BLaER1 (cell line): ENCODE data around the gene SLC6A4.

Source experiments
- H3K27ac ChIP-seq: shearing (Covaris generic); formaldehyde crosslinking; 2 replicates; pipeline ENCODE4 v1.8.1; 2022
- H3K27me3 ChIP-seq: shearing (Covaris generic); formaldehyde crosslinking; 2 replicates; pipeline ENCODE4 v1.8.1; 2022
- H3K36me3 ChIP-seq: shearing (Covaris generic); formaldehyde crosslinking; 2 replicates; pipeline ENCODE4 v1.8.1; 2022
- H3K4me1 ChIP-seq: shearing (Covaris generic); formaldehyde crosslinking; 2 replicates; pipeline ENCODE4 v1.8.1; 2022
- H3K4me2 ChIP-seq: shearing (Covaris generic); formaldehyde crosslinking; 2 replicates; pipeline ENCODE4 v1.8.1; 2022
- H3K4me3 ChIP-seq: shearing (Covaris generic); formaldehyde crosslinking; 2 replicates; pipeline ENCODE4 v1.8.1; 2022
- H3K9ac ChIP-seq: shearing (Covaris generic); formaldehyde crosslinking; 2 replicates; pipeline ENCODE4 v1.8.1; 2022
- H3K9me3 ChIP-seq: shearing (Covaris generic); formaldehyde crosslinking; 2 replicates; pipeline ENCODE4 v1.8.1; 2022
- H4K20me1 ChIP-seq: shearing (Covaris generic); formaldehyde crosslinking; 2 replicates; pipeline ENCODE4 v1.8.1; 2022
- Cebpa-rat ChIP-seq: shearing (Covaris generic); IDR thresholded peaks from 2 replicates; pipeline ENCODE4 v1.8.1; 2022

The SLC6A4 gene

DNA sequence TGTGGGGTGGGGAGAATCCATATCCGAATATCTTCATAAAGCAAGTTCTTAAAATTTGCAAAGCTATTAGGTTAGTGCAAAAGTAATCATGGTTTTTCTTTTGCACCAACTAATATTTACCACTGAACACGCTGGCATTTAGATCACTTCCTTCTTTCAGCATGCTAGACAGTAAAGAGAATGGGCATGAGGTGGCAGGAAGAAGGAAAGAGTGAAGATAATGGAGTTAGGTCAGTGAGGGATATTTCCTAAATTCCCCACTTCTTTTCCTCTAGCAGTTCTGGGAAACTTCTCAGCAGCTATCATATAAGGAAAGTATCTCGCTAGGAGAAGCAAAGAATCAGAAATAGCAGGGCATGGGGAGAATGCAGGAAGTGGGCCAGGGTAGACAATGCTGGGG, 39.0 kb downstream of the SLC6A4 start:
- no peak overlapping the region for H3K9ac ChIP-seq
- no peak for TF ChIP-seq Cebpa-rat
- H3K27me3 ChIP-seq: no peaks in the 10 kb centered on the region
- no peak overlapping the region for H3K4me3 ChIP-seq
- H3K27ac ChIP-seq: no peak overlapping the region
- no peaks in the 10 kb centered on the region for H3K36me3 ChIP-seq
- H3K4me1 ChIP-seq: no peaks in the 10 kb centered on the region
- no peaks in the 10 kb centered on the region for H3K9me3 ChIP-seq
- no peaks in the 10 kb centered on the region for H4K20me1 ChIP-seq
- no peak overlapping the region for H3K4me2 ChIP-seq

DNA sequence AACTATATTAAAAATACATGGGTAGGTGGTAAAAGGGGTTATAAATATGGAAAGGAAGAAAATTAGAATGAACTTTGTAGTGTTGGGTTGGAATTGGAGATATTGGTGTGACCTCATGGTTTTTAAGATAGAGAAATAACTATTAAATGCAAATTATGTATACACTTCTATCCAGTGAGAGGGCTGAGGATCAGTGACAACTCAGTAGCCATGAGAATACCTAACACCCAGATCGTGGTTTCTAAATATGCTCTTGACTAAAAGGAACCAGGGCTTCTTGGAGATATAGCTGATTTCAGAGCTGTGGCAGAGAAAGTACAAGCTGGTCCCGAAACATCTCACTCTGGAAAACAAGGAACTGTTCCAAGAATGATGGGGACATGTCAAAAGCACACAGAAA, 44.4 kb downstream of the SLC6A4 start:
- Histone ChIP-seq H3K9ac (no peak overlapping the region), H3K4me2 (no peak overlapping the region), H3K36me3 (peaks cover 16% of the 10 kb centered on the region), H3K4me3 (no peak overlapping the region), H4K20me1 (no peaks in the 10 kb centered on the region), H3K4me1 (no peaks in the 10 kb centered on the region), H3K27me3 (no peaks in the 10 kb centered on the region), H3K9me3 (no peaks in the 10 kb centered on the region), H3K27ac (no peak overlapping the region)
- TF ChIP-seq Cebpa-rat: no peak

- Histone ChIP-seq H3K4me3 (no peak overlapping the region), H3K36me3 (peaks cover 43% of the 10 kb centered on the region), H3K4me2 (no peak overlapping the region), H3K9ac (no peak overlapping the region), H4K20me1 (no peaks in the 10 kb centered on the region), H3K27ac (no peak overlapping the region), H3K4me1 (no peaks in the 10 kb centered on the region), H3K9me3 (no peaks in the 10 kb centered on the region), H3K27me3 (no peaks in the 10 kb centered on the region)
- no peak for TF ChIP-seq Cebpa-rat
Observed at GRCh38 chr17:30188211-30188939, 47.1 kb downstream of the SLC6A4 start.

GRCh38 chr17:30187573-30187972, 47.9 kb downstream of the SLC6A4 start:
- H3K27ac ChIP-seq: no peak overlapping the region
- no peaks in the 10 kb centered on the region for H3K4me1 ChIP-seq
- no peaks in the 10 kb centered on the region for H4K20me1 ChIP-seq
- H3K4me3 ChIP-seq: no peak overlapping the region
- H3K9me3 ChIP-seq: no peaks in the 10 kb centered on the region
- TF ChIP-seq Cebpa-rat: no peak
- no peak overlapping the region for H3K4me2 ChIP-seq
- H3K36me3 ChIP-seq: peaks cover 51% of the 10 kb centered on the region
- H3K27me3 ChIP-seq: no peaks in the 10 kb centered on the region
- no peak overlapping the region for H3K9ac ChIP-seq

DNA sequence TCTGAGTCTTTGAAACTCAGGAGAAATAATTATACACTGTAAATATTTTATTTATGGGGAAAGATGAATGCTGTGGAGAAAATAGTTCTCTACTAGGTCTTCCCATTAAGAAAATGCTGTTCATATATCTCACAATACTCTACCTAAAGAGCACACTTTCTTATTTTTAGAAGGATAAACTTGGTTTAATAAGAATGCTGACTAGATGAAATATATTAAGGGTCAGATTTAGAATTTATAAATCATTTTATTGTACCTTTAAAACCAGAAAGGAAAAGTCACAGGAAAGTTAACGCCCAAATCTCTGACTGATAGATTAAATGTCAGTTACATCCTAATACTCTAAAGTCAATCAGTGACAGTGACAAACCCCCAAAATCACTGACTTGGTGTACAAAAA, 48.7 kb downstream of the SLC6A4 start:
- Histone ChIP-seq H3K4me1 (no peaks in the 10 kb centered on the region), H3K9ac (no peak overlapping the region), H3K4me3 (no peak overlapping the region), H3K36me3 (peaks cover 59% of the 10 kb centered on the region), H3K27ac (no peak overlapping the region), H3K9me3 (no peaks in the 10 kb centered on the region), H3K27me3 (no peaks in the 10 kb centered on the region), H4K20me1 (no peaks in the 10 kb centered on the region), H3K4me2 (no peak overlapping the region)
- TF ChIP-seq Cebpa-rat: no peak

DNA sequence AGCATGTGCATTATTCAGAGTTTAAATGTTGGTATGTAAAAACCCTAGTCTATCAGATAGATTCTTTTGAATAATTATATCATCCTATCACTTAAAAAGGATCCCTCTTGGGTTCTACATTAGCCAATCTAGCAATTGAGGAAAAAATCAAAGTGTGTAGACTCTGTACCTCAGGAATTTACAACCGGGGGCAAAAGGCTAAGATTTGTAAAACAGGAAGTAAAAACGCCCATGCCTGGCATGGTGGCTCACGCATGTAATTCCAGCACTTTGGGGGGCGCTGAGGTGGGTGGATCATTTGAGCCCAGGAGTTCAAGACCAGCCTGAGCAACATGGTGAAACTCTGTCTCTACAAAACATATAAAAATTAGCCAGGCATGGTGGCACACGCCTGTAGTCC, 58.6 kb downstream of the SLC6A4 start:
- no peak overlapping the region for H3K9ac ChIP-seq
- H3K4me3 ChIP-seq: no peak overlapping the region
- H3K36me3 ChIP-seq: peaks cover 76% of the 10 kb centered on the region
- no peaks in the 10 kb centered on the region for H4K20me1 ChIP-seq
- H3K27me3 ChIP-seq: no peaks in the 10 kb centered on the region
- H3K4me1 ChIP-seq: no peaks in the 10 kb centered on the region
- H3K9me3 ChIP-seq: no peaks in the 10 kb centered on the region
- no peak for TF ChIP-seq Cebpa-rat
- no peak overlapping the region for H3K27ac ChIP-seq
- H3K4me2 ChIP-seq: no peak overlapping the region

GRCh38 chr17:30174556-30174955, 60.9 kb downstream of the SLC6A4 start:
- Histone ChIP-seq H3K36me3 (peaks cover 58% of the 10 kb centered on the region), H3K27ac (no peak overlapping the region)

DNA sequence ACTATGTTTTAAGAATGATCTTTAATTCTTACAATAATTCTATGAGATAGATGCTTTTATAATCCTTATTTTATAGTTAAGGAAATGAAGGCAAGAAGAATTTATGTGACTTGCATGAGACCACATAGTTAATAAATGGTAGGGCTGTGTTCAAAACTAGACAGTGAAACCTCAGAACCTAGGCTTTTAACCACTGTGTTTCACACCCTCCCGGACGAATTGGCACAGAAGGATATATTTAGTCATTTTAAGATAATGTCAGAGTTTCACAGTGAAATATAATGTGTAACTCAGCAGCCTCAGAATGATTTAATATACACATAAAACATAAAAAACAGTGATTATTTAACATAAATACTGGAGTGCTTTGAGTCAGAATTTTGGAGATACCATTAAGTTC, 61.8 kb downstream of the SLC6A4 start:
- Histone ChIP-seq H3K9ac (no peak overlapping the region), H3K27ac (no peak overlapping the region), H3K27me3 (no peaks in the 10 kb centered on the region), H3K4me2 (no peak overlapping the region), H4K20me1 (peaks cover 16% of the 10 kb centered on the region), H3K36me3 (peaks cover 58% of the 10 kb centered on the region), H3K4me1 (no peaks in the 10 kb centered on the region), H3K9me3 (no peaks in the 10 kb centered on the region), H3K4me3 (no peak overlapping the region)
- no peak for TF ChIP-seq Cebpa-rat

More at GRCh38 chr17:30174556-30174955, 60.9 kb downstream of the SLC6A4 start:
- H3K4me1 ChIP-seq: no peaks in the 10 kb centered on the region
- TF ChIP-seq Cebpa-rat: no peak
- H3K27me3 ChIP-seq: no peaks in the 10 kb centered on the region
- no peaks in the 10 kb centered on the region for H3K9me3 ChIP-seq
- no peak overlapping the region for H3K9ac ChIP-seq
- H3K4me2 ChIP-seq: no peak overlapping the region
- H4K20me1 ChIP-seq: peaks cover 16% of the 10 kb centered on the region
- H3K4me3 ChIP-seq: no peak overlapping the region

- no peak for TF ChIP-seq Cebpa-rat
- H3K4me2 ChIP-seq: no peak overlapping the region
- H3K9me3 ChIP-seq: no peaks in the 10 kb centered on the region
- H3K27ac ChIP-seq: no peak overlapping the region
- peaks cover 16% of the 10 kb centered on the region for H4K20me1 ChIP-seq
- H3K4me3 ChIP-seq: no peak overlapping the region
- no peak overlapping the region for H3K9ac ChIP-seq
- no peaks in the 10 kb centered on the region for H3K4me1 ChIP-seq
- H3K27me3 ChIP-seq: no peaks in the 10 kb centered on the region
- H3K36me3 ChIP-seq: peaks cover 48% of the 10 kb centered on the region
Observed at GRCh38 chr17:30172560-30172959, 62.9 kb downstream of the SLC6A4 start.

- no peak overlapping the region for H3K27ac ChIP-seq
- H3K9me3 ChIP-seq: no peaks in the 10 kb centered on the region
- TF ChIP-seq Cebpa-rat: no peak
- peaks cover 2% of the 10 kb centered on the region for H3K4me1 ChIP-seq
- no peaks in the 10 kb centered on the region for H3K27me3 ChIP-seq
- H3K4me3 ChIP-seq: no peak overlapping the region
- peaks cover 16% of the 10 kb centered on the region for H4K20me1 ChIP-seq
- H3K36me3 ChIP-seq: peaks cover 37% of the 10 kb centered on the region
- no peak overlapping the region for H3K4me2 ChIP-seq
- H3K9ac ChIP-seq: no peak overlapping the region
Observed at GRCh38 chr17:30170415-30170987, 65.0 kb downstream of the SLC6A4 start.
